Subcutaneous abdominal adipose tissue (tissue), 5 donors: Measurements from ENCODE around the gene EPAS1.
A peak's percentile ranks its signal among the peaks of the same experiment; 100 is the strongest.

Experiments used
- H3K27ac ChIP-seq: one replicate; pipeline ENCODE4 v1.7.0; 2013; ENCODE audit warnings: low read depth, mild to moderate bottlenecking, inconsistent platforms, low read length, moderate library complexity
- H3K27me3 ChIP-seq, 5 donors: one replicate each; pipeline ENCODE4 v1.7.0; 2013; ENCODE audit warnings: low read length in 5 of 5, inconsistent platforms in 1 of 5; ENCODE audit not compliant: control insufficient read depth in 5 of 5, insufficient read depth in 4 of 5
- H3K36me3 ChIP-seq, 5 donors: one replicate each; pipeline ENCODE4 v1.7.0; 2013; ENCODE audit warnings: low read length in 5 of 5; ENCODE audit not compliant: control insufficient read depth in 5 of 5, insufficient read depth in 5 of 5
- H3K4me1 ChIP-seq, 5 donors: one replicate each; pipeline ENCODE4 v1.7.0; 2013; ENCODE audit warnings: low read length in 5 of 5, mild to moderate bottlenecking in 3 of 5, moderate library complexity in 1 of 5; ENCODE audit not compliant: control insufficient read depth in 5 of 5, insufficient read depth in 5 of 5
- H3K4me3 ChIP-seq, 5 donors: one replicate each; pipeline ENCODE4 v1.7.0; 2013; ENCODE audit warnings: low read length in 5 of 5, low read depth in 1 of 5
- H3K9ac ChIP-seq, 5 donors: one replicate each; pipeline ENCODE4 v1.7.0; 2013; ENCODE audit warnings: low read length in 5 of 5, mild to moderate bottlenecking in 4 of 5, moderate library complexity in 3 of 5
- H3K9me3 ChIP-seq, 5 donors: one replicate each; pipeline ENCODE4 v1.7.0; 2013; ENCODE audit warnings: low read length in 5 of 5; ENCODE audit not compliant: control insufficient read depth in 5 of 5
- donor health status: healthy.
- donor health status: healthy.
- donor health status: healthy.
- donor health status: healthy.
- donor health status: healthy.

EPAS1 gene

GRCh38 chr2:46377666-46378560 is 80.7 kb downstream of the EPAS1 start:
- H3K9ac ChIP-seq, result no peak overlapping the region
- no peak overlapping the region for H3K4me3 ChIP-seq
- H3K4me1 ChIP-seq, result peaks cover 9 to 37% (median 29%) of the 10 kb centered on the region in 5 donors
- H3K27me3 ChIP-seq, result no peaks in the 10 kb centered on the region
- peaks cover 19 to 99% (median 97%) of the 10 kb centered on the region in 5 donors for H3K36me3 ChIP-seq
- no peaks in the 10 kb centered on the region for H3K9me3 ChIP-seq
- H3K27ac ChIP-seq, result no peak overlapping the region

DNA sequence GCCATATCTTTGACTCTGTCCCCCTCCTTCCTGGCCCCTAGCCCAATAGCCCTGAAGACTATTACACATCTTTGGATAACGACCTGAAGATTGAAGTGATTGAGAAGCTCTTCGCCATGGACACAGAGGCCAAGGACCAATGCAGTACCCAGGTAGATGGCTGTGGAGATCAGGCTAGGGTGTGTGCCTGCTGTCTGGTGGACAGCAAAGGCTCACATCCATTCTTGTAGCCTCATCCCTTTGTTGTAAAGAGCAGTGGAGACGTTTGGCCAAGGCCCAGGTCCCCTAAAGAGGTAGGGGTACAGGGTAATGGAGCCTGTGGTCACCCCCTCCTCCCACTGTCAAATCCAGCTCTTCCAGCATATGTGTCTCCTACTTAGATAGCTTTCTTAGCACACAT is 81.4 kb downstream of the EPAS1 start:
- no peak overlapping the region for H3K27ac ChIP-seq
- H3K4me1 ChIP-seq, result peaks cover 9 to 37% (median 29%) of the 10 kb centered on the region in 5 donors

DNA sequence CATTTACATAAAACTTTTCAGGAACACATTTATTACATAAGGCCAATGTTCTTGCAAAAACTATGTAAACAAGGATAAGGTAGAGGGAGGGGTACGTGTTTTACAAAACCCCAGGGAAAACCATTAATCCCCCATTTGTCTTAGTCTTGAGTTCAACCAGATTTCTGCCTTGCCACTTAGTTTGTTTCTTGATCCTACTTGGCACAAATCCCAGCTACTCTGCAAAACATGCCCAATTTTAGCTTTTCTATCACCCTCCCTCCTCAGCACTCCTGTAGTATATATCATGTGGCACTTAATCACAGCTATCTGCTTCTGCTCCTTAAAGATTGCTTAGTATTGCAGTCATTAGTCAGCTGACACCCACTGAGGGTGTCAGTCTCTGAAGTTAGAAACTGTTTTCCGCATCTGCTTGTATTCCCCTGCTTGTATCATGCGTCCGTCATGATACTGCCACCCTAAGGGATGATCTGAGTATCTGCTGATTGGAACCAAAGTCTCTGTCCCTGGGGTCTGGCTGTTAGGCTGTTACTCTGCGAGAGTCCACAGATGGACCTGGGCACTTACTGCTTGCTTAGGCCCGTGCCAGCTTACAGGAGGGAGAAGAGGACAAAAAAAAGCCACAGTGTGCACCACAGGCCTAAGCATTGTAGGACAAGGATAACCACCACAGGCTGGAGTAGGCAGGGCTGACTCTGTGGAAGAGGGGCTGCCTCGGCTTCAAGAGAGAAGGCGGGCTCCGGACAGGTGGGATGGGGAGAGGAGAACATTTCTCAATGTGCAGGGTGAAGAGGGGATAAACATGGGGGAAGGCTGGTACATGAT is 82.2 kb downstream of the EPAS1 start:
- Histone ChIP-seq H3K9me3 (no peaks in the 10 kb centered on the region), H3K9ac (peak overlapping the region in 1 of 5 donors; percentile 15), H3K27ac (no peak overlapping the region), H3K27me3 (no peaks in the 10 kb centered on the region), H3K4me3 (no peak overlapping the region), H3K4me1 (peaks cover 9 to 37% (median 29%) of the 10 kb centered on the region in 5 donors), H3K36me3 (peaks cover 10 to 99% (median 97%) of the 10 kb centered on the region in 5 donors)

More for the DNA sequence above, 81.4 kb downstream of the EPAS1 start:
- H3K4me3 ChIP-seq, result no peak overlapping the region
- no peaks in the 10 kb centered on the region for H3K27me3 ChIP-seq
- H3K9me3 ChIP-seq, result no peaks in the 10 kb centered on the region
- H3K9ac ChIP-seq, result no peak overlapping the region
- peaks cover 15 to 99% (median 97%) of the 10 kb centered on the region in 5 donors for H3K36me3 ChIP-seq

- H3K9me3 ChIP-seq, result no peaks in the 10 kb centered on the region
- no peaks in the 10 kb centered on the region for H3K27me3 ChIP-seq
- H3K4me3 ChIP-seq, result no peak overlapping the region
- H3K4me1 ChIP-seq, result peaks cover 9 to 37% (median 29%) of the 10 kb centered on the region in 5 donors
- H3K36me3 ChIP-seq, result peaks cover 8 to 99% (median 97%) of the 10 kb centered on the region in 5 donors
- H3K27ac ChIP-seq, result no peak overlapping the region
- H3K9ac ChIP-seq, result no peak overlapping the region
Measured at GRCh38 chr2:46380038-46380940, 83.1 kb downstream of the EPAS1 start.

DNA sequence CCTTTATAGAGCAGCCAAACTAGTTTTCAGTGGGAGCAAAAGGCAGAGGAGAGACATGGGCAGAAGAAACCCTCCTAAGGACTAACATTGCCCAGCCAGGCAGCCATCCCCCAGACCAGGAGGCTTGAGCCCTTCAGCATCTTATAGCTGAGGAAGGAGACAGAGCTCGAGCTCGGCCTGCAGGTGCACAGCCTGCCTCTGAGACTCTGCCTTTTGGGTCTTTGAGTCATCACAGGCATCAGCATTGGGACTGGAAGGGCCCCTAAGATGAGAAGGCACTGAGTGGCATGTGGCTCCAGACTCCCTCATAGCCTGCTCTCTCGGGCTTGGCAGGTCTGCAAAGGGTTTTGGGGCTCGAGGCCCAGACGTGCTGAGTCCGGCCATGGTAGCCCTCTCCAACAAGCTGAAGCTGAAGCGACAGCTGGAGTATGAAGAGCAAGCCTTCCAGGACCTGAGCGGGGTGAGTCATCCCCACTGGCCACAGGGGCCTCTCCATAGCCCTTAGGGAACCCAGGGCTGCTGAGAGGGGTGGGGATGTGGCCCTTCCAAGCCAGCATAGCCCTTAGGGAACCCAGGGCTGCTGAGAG is 84.1 kb downstream of the EPAS1 start:
- Histone ChIP-seq H3K36me3 (peaks cover 4 to 99% (median 97%) of the 10 kb centered on the region in 5 donors), H3K9me3 (no peaks in the 10 kb centered on the region), H3K9ac (no peak overlapping the region), H3K27ac (no peak overlapping the region), H3K4me1 (peaks cover 11 to 47% (median 38%) of the 10 kb centered on the region in 5 donors), H3K4me3 (no peak overlapping the region), H3K27me3 (no peaks in the 10 kb centered on the region)

- no peak overlapping the region for H3K4me3 ChIP-seq
- H3K27ac ChIP-seq, result no peak overlapping the region
- peaks cover 3 to 98% (median 94%) of the 10 kb centered on the region in 5 donors for H3K36me3 ChIP-seq
- no peaks in the 10 kb centered on the region for H3K27me3 ChIP-seq
- no peaks in the 10 kb centered on the region for H3K9me3 ChIP-seq
- H3K9ac ChIP-seq, result no peak overlapping the region
- H3K4me1 ChIP-seq, result peaks cover 11 to 45% (median 36%) of the 10 kb centered on the region in 5 donors
Measured at GRCh38 chr2:46381871-46382270, 84.7 kb downstream of the EPAS1 start.

- Histone ChIP-seq H3K4me1 (peaks cover 11 to 39% (median 33%) of the 10 kb centered on the region in 5 donors), H3K4me3 (no peak overlapping the region), H3K9me3 (no peaks in the 10 kb centered on the region), H3K36me3 (peaks cover 3 to 98% (median 93%) of the 10 kb centered on the region in 5 donors), H3K27ac (no peak overlapping the region), H3K9ac (peak overlapping the region in 1 of 5 donors; percentile 48), H3K27me3 (no peaks in the 10 kb centered on the region)
Measured at GRCh38 chr2:46382331-46383112, 85.3 kb downstream of the EPAS1 start.

GRCh38 chr2:46383113-46383395 is 85.8 kb downstream of the EPAS1 start:
- Histone ChIP-seq H3K9ac (peak overlapping the region in 1 of 5 donors; percentile 48), H3K27ac (no peak overlapping the region), H3K9me3 (no peaks in the 10 kb centered on the region), H3K4me3 (no peak overlapping the region), H3K4me1 (peaks cover 11 to 38% (median 33%) of the 10 kb centered on the region in 5 donors), H3K27me3 (no peaks in the 10 kb centered on the region), H3K36me3 (peaks cover 3 to 98% (median 93%) of the 10 kb centered on the region in 5 donors)
